H7 (cell line): ENCODE data around the gene DHX9. TPM values are rescaled to one million over a fixed set of nuclear protein-coding genes. Genes with fewer than 3 reads are reported as not detected.

Experiments
- total RNA-seq: library from RNA; depleted of rRNA; stranded (reverse); fragments of >200 nt; shearing (Covaris generic); gene quantifications from 2 replicates; pipeline ENCODE4 v1.2.3, GENCODE V29; 2014; rRNA removed

The DHX9 gene
- total RNA-seq, 1 experiment from 2014 or later = 170 TPM

Other genes starting within 250 kb of the DHX9 start
- 22.0 and 29.1 TPM in 2 replicates for gene RGS16, start 235.0 kb upstream of the DHX9 start, total RNA-seq
- gene RGS8, start 154.8 kb upstream of the DHX9 start, total RNA-seq = 2.3 and 14.2 TPM in 2 replicates
- gene NPL, start 49.6 kb upstream of the DHX9 start, total RNA-seq = 2.0 and 8.1 TPM in 2 replicates
- gene SHCBP1L, start 113.8 kb downstream of the DHX9 start, total RNA-seq = not detected in 2 replicates
- gene LAMC1, start 184.1 kb downstream of the DHX9 start, total RNA-seq = 116 and 163 TPM in 2 replicates